Activated CD8-positive, alpha-beta memory T cell treated with anti-CD3 and anti-CD28 coated beads, Interleukin-2, amount 50 U/mL, for 48 hours (primary cell): ENCODE measurements around the gene DLAT.
"Not testable (repeated sequence)": the region's sequence is repeated elsewhere in the genome, so short reads cannot be mapped to it uniquely, and the experiment has no call there.

Source experiments
- DNase-seq: peaks from one replicate; pipeline ENCODE4 v3.0.0-alpha.2; 2020

The DLAT gene

DNA sequence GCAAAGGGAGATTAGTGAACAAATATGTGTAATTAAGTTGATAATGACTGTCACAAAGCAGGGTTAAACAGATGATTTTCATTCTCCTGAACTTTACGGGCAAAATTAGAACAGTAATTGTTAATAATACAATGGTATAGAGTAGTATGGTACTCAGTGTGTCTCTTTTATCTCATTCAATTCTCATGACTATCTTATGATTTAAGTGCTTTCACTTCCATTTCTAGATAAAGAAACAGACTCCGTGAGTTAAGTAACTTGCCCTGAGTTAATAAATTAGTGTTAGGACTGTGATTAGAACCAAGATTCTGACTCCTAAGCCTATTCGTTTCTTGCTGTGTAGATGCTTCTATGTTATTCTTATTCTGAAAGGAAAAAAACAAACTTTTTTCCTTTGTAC is 26.6 kb downstream of the DLAT start:
- DNase-seq = no peak

DNA sequence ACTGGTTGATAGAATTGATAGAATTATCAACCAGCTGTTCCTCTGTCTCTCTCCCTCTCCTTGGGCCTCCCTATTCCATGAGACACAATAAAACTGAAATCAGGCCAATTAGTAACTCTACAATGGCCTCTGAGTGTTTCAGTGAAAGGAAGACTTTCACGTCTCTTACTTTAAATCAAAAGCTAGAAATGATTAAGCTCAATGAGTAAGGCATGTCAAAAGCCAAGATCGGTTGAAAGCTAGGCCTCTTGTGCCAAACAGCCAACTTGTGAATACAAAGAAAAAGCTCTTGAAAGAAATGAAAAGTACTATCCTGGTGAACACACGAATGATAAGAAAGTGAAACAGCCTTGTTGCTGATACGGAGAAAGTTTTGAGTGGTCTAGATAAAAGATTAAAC is 32.0 kb downstream of the DLAT start:
- DNase-seq = no peak

DNA sequence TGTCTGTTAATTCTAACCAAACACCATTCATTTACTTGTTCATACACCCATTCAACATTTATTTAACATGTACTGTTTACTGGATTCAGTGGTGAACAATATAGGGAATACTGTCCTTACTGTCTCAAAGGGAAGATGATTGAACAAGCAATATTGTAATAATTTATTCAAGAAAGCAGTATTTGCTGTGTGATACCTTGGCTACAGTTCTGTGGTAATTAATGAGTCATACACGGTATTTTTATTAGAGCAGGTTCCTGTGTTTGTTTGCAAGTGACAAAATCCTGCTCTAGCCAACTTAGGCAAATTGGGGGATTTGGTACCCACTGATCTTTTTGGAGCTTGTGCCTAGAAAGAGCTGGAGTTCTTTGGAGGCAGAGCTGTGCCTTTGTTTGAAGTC is 32.9 kb downstream of the DLAT start:
- no peak for DNase-seq

DNA sequence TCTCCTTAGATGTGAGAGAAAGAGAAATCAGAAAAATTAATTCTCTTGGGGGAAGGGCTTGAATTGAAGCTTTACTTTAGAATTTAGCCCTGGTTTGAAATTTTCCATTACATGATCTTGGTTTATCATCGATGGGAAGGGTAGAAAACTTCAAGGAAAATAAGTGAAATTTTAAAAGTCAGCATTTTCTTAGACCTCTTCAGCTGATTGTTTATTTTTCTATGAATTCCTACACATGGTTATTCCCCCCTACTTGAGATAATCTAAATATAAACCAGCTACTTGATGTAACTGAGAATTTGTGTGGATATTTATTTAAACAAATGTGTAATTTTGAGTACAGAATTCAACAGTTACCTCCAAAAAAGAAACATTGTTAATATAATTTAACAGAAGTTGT is 37.7 kb downstream of the DLAT start:
- DNase-seq = no peak

DNA sequence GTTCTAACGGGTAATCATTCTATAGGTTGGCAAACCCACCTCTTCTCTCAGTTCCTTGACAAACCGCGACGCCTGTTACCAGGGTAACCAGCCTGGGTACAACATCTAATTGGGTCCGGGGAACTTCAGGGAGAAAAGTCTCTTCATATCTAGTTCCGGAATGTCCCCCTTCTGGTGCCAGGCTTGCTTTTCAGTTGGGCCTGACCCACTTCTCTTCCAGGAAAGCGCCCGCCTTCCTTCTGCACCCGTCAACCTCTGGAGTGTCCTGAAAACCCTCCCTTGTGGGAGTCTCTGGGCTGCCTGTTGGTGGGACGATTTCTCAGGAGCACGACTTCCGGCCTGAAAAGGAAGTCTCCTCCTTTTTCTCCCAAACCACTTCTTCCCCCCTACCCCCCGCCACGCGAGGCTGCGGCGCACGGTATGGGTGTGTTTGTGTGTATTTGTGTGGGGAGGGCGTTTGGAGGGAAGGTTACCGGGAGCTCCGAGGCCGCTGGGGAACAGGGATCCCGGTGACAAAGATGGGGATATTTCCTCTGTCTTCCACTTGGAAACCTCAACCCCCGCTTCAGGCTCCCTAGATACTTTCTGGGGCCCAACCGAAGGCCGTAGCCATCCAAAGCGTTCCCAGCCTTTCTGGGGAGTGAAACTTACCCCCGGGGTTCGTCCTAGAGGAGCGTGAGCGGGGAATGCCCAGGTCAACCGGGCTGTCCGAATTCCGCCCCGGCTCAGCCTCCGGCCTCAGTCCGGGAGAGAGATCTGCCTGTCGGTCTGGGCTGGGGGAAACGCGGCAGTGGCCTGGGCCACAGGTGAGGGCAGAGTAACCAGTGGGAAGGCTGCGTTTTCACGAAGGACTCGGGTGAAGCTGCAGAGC is 49.0 kb downstream of the DLAT start, which contains the start of the genes NKAPD1 and PIH1D2:
Gene NKAPD1, plus strand, starts transcription at position 359 of the 871 bp plus-strand sequence. CDS start 1,276 bp downstream, outside the sequence.
Gene PIH1D2, minus strand, starts transcription at position 77 of the 871 bp plus-strand sequence. CDS start 843 bp downstream, outside the sequence.
- peak; percentile 87 for DNase-seq

DNA sequence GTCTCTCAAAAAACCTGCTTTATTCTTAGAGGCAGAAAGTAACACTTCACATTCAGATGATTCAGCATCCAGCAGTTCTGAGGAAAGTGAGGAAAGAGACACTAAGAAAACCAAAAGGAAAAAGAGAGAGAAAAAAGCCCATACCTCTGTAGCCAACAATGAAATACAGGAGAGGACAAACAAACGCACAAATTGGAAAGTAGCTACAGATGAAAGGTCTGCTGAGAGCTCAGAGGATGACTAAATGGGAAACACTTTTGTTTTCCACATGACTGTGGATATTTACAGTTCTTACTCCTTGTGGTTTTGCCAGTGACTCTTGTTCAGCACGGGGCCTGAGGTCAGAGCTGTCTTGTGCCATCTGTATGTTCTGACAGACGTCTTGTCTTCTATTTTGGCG is 57.5 kb downstream of the DLAT start:
- DNase-seq = no peak

DNA sequence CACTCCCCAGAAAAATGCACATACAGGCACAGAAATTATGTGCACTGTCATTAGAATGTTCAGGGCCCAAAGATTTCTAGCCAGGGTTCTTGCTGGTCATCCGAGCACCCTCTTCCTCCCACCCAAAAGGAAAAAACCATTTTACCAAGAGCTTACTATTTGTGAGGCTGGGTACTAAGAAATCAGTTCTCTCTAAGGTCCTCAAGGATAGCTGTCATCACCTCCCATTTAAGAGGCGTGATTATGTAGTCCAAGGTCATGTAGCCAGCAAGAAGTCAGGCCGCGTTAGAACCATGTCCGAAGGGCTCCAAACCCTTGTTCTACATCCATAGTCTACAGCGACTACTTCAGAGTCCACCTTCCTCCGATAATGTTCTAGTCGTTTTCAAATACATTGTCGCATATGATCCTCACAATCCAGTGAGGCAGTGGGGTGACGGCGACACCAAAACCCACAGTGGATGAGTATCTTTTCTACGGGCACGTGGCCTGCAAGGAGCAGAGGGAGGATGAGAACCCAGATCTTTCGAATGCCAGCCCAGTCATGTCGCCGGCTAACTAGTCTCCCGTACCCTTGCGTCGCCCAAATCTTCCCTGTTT is 60.7 kb downstream of the DLAT start:
- DNase-seq = peak; percentile 73

DNA sequence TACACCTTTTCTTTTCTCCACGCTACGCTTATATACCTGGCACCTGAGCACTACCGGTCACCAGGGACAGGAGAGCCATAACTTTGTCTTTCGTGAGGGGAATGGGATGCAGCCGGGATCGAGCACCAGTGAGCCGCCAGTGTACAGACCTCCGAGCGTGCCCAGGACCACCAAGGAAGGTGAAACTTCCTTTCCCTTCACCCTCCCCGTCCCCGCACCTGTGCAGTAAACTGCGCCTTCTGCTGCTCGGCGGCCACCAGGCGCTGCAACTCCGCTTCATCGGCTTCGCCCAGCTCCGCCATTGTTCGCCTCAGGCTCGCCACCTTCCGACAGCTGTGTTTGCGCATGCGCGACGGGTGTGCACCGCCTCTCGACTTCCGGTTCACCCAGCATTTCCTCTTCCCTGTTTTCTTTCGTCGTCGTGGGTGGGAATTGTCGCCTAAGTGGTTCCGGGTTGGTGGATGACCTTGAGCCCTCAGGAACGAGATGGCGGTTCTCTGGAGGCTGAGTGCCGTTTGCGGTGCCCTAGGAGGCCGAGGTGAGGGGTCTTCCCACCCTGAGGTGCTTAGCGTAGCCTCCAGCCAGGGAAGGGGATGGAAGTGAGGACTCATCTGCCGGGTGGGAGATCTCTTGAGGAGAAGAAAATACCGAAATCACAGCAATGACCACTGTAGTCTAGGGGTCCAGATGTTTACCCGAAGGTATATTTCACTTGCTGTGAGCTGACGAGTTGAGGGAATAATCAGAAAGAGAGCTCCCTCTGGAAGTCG is 61.4 kb downstream of the DLAT start, which contains the start of the genes SDHD and TIMM8B:
Gene SDHD, plus strand, starts transcription at position 452 of the 770 bp plus-strand sequence. Its CDS starts 35 bp downstream, at position 487.
Gene TIMM8B, minus strand, starts transcription at position 335 of the 770 bp plus-strand sequence. Its CDS starts 33 bp downstream, at position 302.
- peak; percentile 96 for DNase-seq

DNA sequence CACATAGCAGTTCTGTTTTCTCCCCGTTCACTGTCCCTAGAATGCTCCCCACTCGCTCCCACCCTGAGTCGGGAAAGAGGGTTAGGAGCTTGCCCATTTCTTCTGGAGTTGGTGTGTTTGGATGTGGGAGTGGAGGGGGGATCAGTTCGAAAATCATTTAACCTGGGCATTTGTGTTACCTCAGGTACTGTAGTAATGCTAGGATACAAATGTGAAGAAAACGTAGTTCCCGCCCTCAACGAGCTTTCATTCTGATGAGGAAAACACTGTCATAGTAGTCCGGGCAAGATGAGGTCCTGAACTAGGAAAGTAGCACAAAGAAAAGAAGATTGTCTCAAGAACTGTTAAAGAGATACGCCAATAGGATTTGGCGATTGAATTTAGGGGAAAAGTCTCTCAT is 62.0 kb downstream of the DLAT start:
- DNase-seq = no peak

DNA sequence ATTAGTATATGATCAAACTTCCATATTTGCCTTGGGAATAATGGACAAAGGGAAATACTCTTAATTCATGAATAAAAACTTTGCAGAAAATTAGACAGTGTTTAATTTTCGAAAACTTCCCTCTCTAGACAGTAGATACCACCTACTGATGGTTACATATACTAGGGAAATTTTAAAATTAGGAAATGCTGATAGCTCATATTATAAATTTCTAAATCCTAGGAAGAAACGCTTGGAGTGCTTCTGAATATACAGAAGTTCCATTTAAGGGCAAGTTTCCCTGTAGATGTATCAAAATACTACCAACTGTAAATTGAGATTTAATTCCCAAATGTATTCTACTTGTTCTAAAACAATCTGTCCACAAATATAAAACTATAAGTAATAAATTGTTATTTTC is 70.1 kb downstream of the DLAT start:
- not testable (repeated sequence) for DNase-seq

DNA sequence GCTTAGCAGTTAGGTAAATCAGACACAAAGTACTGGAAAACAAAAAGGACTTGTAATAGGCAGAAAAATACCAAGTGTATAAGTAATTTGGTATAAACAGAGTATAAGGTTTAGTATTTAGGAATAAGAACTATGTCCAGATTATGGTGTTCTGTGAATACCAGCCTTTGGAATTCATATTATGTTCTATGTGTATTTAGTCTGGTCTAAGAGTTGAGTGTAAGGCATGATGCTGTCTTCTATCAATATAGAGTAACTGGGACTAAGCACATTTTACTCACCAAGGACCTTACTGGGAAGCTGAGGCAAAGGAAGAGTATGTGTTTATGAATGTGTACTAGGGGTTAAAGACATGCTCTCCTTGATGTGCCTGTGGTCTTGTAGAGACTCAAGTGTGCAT is 71.0 kb downstream of the DLAT start:
- no peak for DNase-seq

DNA sequence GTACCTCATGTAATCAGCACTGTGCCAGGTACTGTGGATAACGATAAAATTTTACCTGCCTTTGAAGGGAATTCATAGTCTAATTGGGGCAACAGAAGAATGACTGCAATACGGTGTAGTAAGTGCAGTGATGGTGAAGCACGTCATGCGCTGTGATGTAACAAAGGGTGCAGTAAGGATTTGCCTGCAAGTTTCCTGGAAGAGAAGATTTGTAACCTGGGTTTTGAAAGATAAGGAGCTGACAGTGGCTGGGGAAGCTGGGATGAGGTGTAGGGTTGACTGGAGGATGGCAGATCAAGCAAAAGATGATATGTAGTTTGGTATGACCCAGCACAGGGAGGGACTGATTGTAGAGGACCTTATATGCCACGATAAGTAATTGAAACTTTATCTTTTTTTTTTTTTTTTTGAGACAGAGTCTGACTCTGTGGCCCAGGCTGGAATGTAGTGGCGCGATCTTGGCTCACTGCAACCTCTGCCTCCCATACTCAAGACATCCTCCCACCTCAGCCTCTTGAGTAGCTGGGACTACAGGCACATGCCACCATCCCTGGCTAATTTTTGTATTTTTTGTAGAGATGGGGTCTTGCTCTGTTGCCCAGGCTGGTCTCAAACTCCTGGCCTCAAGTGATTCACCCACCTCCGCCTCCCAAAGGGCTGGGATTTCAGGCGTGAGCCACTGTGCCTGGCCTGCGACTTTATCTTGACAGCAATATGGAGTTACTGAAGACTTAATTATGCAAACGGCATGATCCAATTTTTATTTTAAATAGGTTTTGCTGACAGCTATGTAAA is 72.7 kb downstream of the DLAT start:
- DNase-seq = no peak

DNA sequence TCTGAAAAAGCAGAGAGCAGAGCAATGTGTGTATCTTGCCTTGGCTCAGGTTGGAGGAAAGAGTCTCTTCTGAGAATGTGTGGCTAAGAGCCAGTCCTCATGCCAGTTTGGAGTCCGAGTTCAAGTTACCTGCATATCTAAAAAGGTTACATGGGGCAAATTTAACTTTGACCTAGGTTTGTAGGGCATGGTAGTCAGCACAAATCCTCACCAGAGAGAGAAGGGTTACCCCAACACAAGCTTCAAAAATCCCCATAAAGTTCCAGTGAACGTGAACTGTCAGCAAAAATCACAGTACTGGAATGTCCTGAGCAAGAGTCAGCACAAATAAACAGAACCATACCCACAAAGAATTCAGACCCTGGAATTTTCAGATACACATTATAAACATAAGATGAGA is 75.3 kb downstream of the DLAT start:
- DNase-seq = no peak

DNA sequence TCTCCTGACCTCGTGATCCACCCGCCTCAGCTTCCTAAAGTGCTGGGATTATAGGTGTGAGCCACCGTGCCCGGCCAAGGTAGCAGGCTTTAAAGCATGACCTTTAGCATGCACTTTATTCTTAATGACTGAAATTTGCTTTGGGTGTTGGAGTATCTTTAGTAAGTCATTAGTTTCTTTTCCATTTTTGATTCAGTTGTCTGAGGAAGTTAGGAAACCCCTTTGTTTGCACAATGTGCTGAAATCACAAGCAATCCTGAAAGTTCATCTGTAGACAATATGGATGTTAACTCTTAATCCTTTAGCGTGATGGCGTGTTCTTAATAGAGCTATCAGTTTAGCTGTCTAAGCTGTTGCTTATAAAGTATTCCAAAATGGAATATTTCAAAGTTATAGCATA is 78.2 kb downstream of the DLAT start:
- DNase-seq = no peak

DNA sequence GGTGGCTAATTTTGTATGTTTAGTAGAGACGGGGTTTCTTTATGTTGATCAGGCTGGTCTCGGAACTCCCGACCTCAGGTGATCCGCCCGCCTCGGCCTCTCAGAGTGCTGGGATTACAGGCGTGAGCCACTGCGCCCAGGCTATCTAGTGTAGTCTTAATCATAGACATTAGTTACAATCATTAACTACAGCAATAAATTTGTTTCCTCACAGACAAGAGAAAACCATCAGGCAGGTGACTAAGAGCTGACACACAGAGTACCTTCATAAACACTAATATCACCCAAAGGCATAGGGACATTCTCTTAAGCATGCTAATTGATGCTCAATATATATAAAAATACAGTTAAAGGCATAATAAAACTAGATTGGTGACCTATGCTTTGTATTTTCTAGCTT is 80.9 kb downstream of the DLAT start:
- DNase-seq = no peak
